Measurements from ENCODE around the gene ZNF625. TPM values are rescaled to one million over a fixed set of nuclear protein-coding genes. Genes with fewer than 3 reads are reported as not detected.

Gene ZNF625
- total RNA-seq (2022; extraction: Qiagen RNA extraction): not detected in 5 replicates

GRCh38 chr19:12156223-12157058, at the start of gene ZNF625:
Gene ZNF625 (minus strand): TSS chr19:12156734. CDS start chr19:12156558, 176 bp downstream.

DNA sequence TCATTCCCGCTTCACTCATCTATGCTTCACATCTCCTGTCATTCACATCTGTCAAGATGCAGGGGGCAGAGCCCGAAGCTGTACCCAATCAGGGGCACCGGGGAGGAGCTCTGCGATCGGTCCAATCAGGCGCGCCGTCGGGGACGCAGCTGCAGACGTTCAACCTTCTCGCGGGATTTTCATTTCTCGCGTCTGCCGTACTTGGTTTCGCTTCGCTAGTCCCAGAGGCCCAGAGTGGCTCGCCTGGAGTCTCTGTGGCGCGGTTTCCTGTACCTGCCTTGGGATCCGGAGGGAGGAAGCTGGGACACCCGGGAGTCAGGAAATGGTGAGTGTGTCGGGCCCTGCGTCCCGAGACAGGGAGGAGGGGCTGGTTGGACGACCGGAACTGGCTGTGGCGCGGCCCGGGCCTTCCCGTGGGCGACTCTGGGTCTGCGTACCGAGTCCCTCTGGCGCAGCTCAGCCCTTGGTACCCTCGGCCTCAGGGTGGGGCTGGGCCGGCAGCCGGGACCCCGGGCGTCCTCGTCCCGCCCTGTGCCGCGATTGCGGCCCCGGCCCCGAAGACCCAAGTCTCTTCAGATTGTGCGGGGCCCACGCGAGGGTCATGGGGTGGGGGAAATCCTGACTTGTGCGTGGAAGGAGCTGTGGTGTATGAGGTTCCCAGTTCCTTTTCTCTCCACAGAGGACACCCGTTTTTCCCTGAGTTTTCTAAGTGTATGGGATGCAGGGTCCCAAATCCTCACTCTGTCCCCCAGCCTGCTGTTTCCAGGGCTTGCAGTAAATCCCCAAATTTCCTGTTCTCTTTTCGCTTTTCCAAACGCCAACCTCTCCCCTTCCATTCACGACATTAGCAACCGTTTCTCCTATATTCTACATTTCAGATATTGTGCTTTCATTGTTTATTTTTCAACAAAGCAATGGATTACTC, 6.6 kb upstream of the ZNF625 start, which contains the start of gene ZNF136:
ZNF136 (plus strand) TSS at position 215 of the 925 bp plus-strand sequence; CDS start at position 323, 108 bp downstream.

DNA sequence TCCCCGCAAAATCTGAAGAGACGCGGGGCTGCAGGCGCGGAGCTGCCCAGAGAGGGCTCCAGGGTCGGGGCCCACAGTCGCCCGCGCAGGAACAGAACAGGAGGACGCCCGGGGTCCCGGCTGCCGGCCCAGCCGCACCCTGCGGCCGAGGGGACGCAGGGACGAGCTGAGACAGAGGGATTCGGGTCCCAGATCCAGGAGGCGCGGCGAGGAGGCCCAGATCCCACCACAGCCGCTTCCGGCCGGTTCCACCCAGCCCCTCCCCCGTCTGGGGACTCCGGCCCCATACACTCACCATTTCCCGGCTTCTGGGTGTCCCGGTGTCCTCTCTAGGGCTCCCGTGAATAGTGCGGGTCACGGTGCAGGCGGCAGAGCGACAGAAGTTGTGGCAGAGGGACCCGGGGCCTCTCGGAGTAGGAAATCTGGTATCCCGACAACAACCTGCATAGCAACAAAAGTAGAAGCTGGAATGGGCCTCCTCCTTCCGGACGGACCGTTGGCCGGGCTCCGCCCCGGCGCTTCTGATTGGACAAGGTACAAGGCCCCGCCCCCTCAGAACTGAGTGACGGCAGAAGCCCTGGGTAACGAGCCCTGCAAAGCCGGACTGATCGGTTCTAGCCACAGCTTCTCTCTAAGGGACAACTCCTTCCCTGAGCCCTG, 16.5 kb downstream of the ZNF625 start, which contains the start of gene ZNF20:
ZNF20 (minus strand) TSS at position 466 of the 660 bp plus-strand sequence; CDS start at position 298, 168 bp downstream.

Other genes starting within 250 kb of the ZNF625 start
- 0.16 to 0.27 TPM (median 0.23 TPM) in 5 replicates for gene ZNF700, start 231.6 kb downstream of the ZNF625 start, total RNA-seq (2022; extraction: Qiagen RNA extraction)
- not detected in 5 replicates for gene ZNF763, start 191.7 kb downstream of the ZNF625 start, total RNA-seq (2022; extraction: Qiagen RNA extraction)
- not detected in 5 replicates for gene ZNF433, start 121.1 kb downstream of the ZNF625 start, total RNA-seq (2022; extraction: Qiagen RNA extraction)
- gene ZNF878, start 103.8 kb downstream of the ZNF625 start, total RNA-seq (2022; extraction: Qiagen RNA extraction): not detected in 5 replicates
- 0.01 TPM in 1 of 5 replicates, not detected in the others for gene ZNF844, start 92.0 kb downstream of the ZNF625 start, total RNA-seq (2022; extraction: Qiagen RNA extraction)
- 0.07 to 0.14 TPM in 2 of 5 replicates, not detected in the others for gene ZNF20, start 16.4 kb downstream of the ZNF625 start, total RNA-seq (2022; extraction: Qiagen RNA extraction)
- gene ZNF136, start 6.4 kb upstream of the ZNF625 start, total RNA-seq (2022; extraction: Qiagen RNA extraction): 1.3 to 1.6 TPM (median 1.5 TPM) in 5 replicates
- gene ZNF44, start 138.1 kb upstream of the ZNF625 start, total RNA-seq (2022; extraction: Qiagen RNA extraction): 0.67 to 0.88 TPM (median 0.83 TPM) in 5 replicates
- not detected in 5 replicates for gene ZNF563, start 176.9 kb upstream of the ZNF625 start, total RNA-seq (2022; extraction: Qiagen RNA extraction)
- gene ZNF442, start 208.9 kb upstream of the ZNF625 start, total RNA-seq (2022; extraction: Qiagen RNA extraction): not detected in 5 replicates
- gene ZNF799, start 244.5 kb upstream of the ZNF625 start, total RNA-seq (2022; extraction: Qiagen RNA extraction): 1.3 to 1.6 TPM (median 1.3 TPM) in 5 replicates

Data from A549 treated with dexamethasone at 1 μM for 4 hours (cell line).